HG02642 (cell line): ENCODE data around the gene BFAR.
A peak's percentile ranks its signal among the peaks of the same experiment; 100 is the strongest.
"Not testable (repeated sequence)": the region's sequence is repeated elsewhere in the genome, so short reads cannot be mapped to it uniquely, and the experiment has no call there.

Experiments used
- ATAC-seq: cut with Tn5 transposase; IDR thresholded peaks from one replicate; pipeline ENCODE4 v1.9.1; 2021; ENCODE audit warnings: mild to moderate bottlenecking; ENCODE audit not compliant: unreplicated experiment, poor library complexity

The BFAR gene

GRCh38 chr16:14632693-14633569 lies at the start of gene BFAR:
Gene BFAR, plus strand, starts transcription at chr16:14632951. Its CDS starts 11,396 bp downstream, at chr16:14644347.
- peak; percentile 79 for ATAC-seq

GRCh38 chr16:14585287-14585686 lies 47.5 kb upstream of the BFAR start:
- no peak for ATAC-seq

- ATAC-seq = no peak
These were observed 46.0 kb upstream of the BFAR start for GRCh38 chr16:14586637-14587305.

- ATAC-seq = no peak
These were observed 32.6 kb upstream of the BFAR start for GRCh38 chr16:14600164-14600563.

GRCh38 chr16:14602443-14602963 lies 30.2 kb upstream of the BFAR start:
- no peak for ATAC-seq

GRCh38 chr16:14606102-14606501 lies 26.6 kb upstream of the BFAR start:
- peak; percentile 48 for ATAC-seq

- ATAC-seq = no peak
These were observed 24.6 kb upstream of the BFAR start for GRCh38 chr16:14608111-14608566.

GRCh38 chr16:14608604-14609003 lies 24.1 kb upstream of the BFAR start:
- no peak for ATAC-seq

- ATAC-seq = no peak
These were observed 23.0 kb upstream of the BFAR start for GRCh38 chr16:14609716-14610115.

GRCh38 chr16:14611660-14612059 lies 21.1 kb upstream of the BFAR start:
- no peak for ATAC-seq

GRCh38 chr16:14613991-14614390 lies 18.8 kb upstream of the BFAR start:
- ATAC-seq = no peak

GRCh38 chr16:14616280-14616679 lies 16.5 kb upstream of the BFAR start:
- ATAC-seq = no peak

- no peak for ATAC-seq
These were observed 14.2 kb upstream of the BFAR start for GRCh38 chr16:14618566-14618965.

- no peak for ATAC-seq
These were observed 5.7 kb upstream of the BFAR start for GRCh38 chr16:14627078-14627477.

GRCh38 chr16:14628806-14629611 lies 3.7 kb upstream of the BFAR start:
- no peak for ATAC-seq

GRCh38 chr16:14629612-14629918 lies 3.2 kb upstream of the BFAR start:
- peak; percentile 7 for ATAC-seq

GRCh38 chr16:14629919-14630619 lies 2.7 kb upstream of the BFAR start, which contains the start of gene PARN:
Gene PARN, minus strand, starts transcription at chr16:14630260. Its CDS starts 135 bp downstream, at chr16:14630125.
- peak; percentile 65 for ATAC-seq

GRCh38 chr16:14630620-14631330 lies 2.0 kb upstream of the BFAR start:
- ATAC-seq = not testable (repeated sequence)

GRCh38 chr16:14634389-14634725 lies 1.6 kb downstream of the BFAR start:
- ATAC-seq = no peak
